H1 (cell line): ENCODE results near the gene CENPB. TPM values are rescaled to one million over a fixed set of nuclear protein-coding genes. Genes with fewer than 3 reads are reported as not detected.

Experiments used
- CTCF ChIA-PET: fragments of 300-600 bp; sonication (Branson Sonifier 250); formaldehyde crosslinking; loops from one replicate; lab custom pipeline; 2021; ENCODE audit not compliant: partially characterized antibody; lab: Charles Lee
- POLR2A ChIA-PET: fragments of 300-600 bp; sonication (Branson Sonifier 250); formaldehyde crosslinking; loops from one replicate; lab custom pipeline; 2021; ENCODE audit warnings: inconsistent platforms; ENCODE audit not compliant: partially characterized antibody; lab: Charles Lee
- DNase-seq, 2 experiments: peaks; one replicate each; pipeline versions ENCODE4 v3.0.0 to v3.0.0-alpha.2; 2010 to 2022; ENCODE audit warnings: low spot score in 2 of 2, low read depth in 1 of 2, mixed read lengths in 1 of 2
- FAIRE-seq: peaks from 2 replicates; lab custom pipeline; 2011; peaks lifted over from hg19 to GRCh38; lab: Jason Lieb, UNC
- H2AFZ ChIP-seq: 2 replicates; pipeline ENCODE4 v1.8.1; 2012; ENCODE audit warnings: low read length, inconsistent platforms
- H2AK5ac ChIP-seq: 2 replicates; pipeline ENCODE4 v1.6.1; 2013; ENCODE audit warnings: low read depth, low read length
- H2BK120ac ChIP-seq: replicated peaks from 2 replicates; pipeline ENCODE3; 2013; ENCODE audit warnings: low read depth, low read length, inconsistent platforms
- H2BK12ac ChIP-seq: 2 replicates; pipeline ENCODE4 v1.6.1; 2013; ENCODE audit warnings: low read depth, low read length
- H2BK15ac ChIP-seq: 2 replicates; pipeline ENCODE4 v1.6.1; 2013; ENCODE audit warnings: low read length
- H2BK20ac ChIP-seq: 2 replicates; pipeline ENCODE4 v1.6.1; 2013; ENCODE audit warnings: low read length
- H2BK5ac ChIP-seq: 2 replicates; pipeline ENCODE4 v1.6.1; 2013; ENCODE audit warnings: low read depth, low read length
- H3K14ac ChIP-seq: 2 replicates; pipeline ENCODE4 v1.6.1; 2013; ENCODE audit warnings: inconsistent platforms; ENCODE audit not compliant: insufficient read length
- H3K18ac ChIP-seq: 2 replicates; pipeline ENCODE4 v1.6.1; 2013; ENCODE audit warnings: low read length; ENCODE audit errors: extremely low read depth
- H3K23ac ChIP-seq: 2 replicates; pipeline ENCODE4 v1.6.1; 2013; ENCODE audit warnings: inconsistent platforms; ENCODE audit not compliant: insufficient read length
- H3K23me2 ChIP-seq: 2 replicates; pipeline ENCODE4 v1.6.1; 2013; ENCODE audit warnings: low read depth, low read length
- H3K27ac ChIP-seq: 2 replicates; pipeline ENCODE4 v1.6.1; 2011; ENCODE audit warnings: low read depth, low read length, inconsistent platforms
- H3K27me3 ChIP-seq, 4 experiments: replicated peaks in 1 of 4; 1 replicate in 1 of 4; 2 replicates in 3 of 4; pipeline versions ENCODE4 v1.6.1 to v1.8.1; 2011 to 2013; ENCODE audit warnings: low read length in 3 of 4, mild to moderate bottlenecking in 3 of 4, inconsistent platforms in 2 of 4, mixed read lengths in 2 of 4, moderate library complexity in 1 of 4; ENCODE audit not compliant: control insufficient read depth in 3 of 4, insufficient read depth in 3 of 4; ENCODE audit errors: extremely low read depth in 1 of 4
- H3K36me3 ChIP-seq, 4 experiments: 2 replicates each; pipeline versions ENCODE4 v1.6.1 to v1.8.1; 2011 to 2013; ENCODE audit warnings: mild to moderate bottlenecking in 4 of 4, low read length in 3 of 4, moderate library complexity in 2 of 4, control low read depth in 1 of 4, inconsistent platforms in 1 of 4; ENCODE audit not compliant: insufficient read depth in 4 of 4, control insufficient read depth in 2 of 4
- H3K4ac ChIP-seq: replicated peaks from 2 replicates; pipeline ENCODE3; 2013; ENCODE audit warnings: low read length, low read depth, mixed read lengths, inconsistent platforms; ENCODE audit not compliant: insufficient read length
- H3K4me1 ChIP-seq, 4 experiments: replicated peaks in 1 of 4; 1 replicate in 1 of 4; 2 replicates in 3 of 4; pipeline versions ENCODE4 v1.6.1 to v1.8.1; 2011 to 2013; ENCODE audit warnings: low read length in 3 of 4, inconsistent platforms in 2 of 4, mixed read lengths in 1 of 4; ENCODE audit not compliant: insufficient read depth in 4 of 4, control insufficient read depth in 3 of 4
- H3K4me2 ChIP-seq, 2 experiments: 2 replicates each; pipeline versions ENCODE4 v1.6.1 to v1.8.1; 2011 to 2013; ENCODE audit warnings: low read depth in 2 of 2, low read length in 2 of 2, control low read depth in 1 of 2, inconsistent platforms in 1 of 2, mild to moderate bottlenecking in 1 of 2; ENCODE audit not compliant: insufficient read depth in 1 of 2
- H3K4me3 ChIP-seq, 4 experiments: fragments of 200-600, 300-600 bp in 1 of 4; sonication (generic), shearing (Covaris generic), sonication (Bioruptor Twin) in 1 of 4; 2 replicates each; pipeline versions ENCODE4 v1.5.1 to v1.8.1; 2011 to 2016; ENCODE audit warnings: low read length in 4 of 4, low read depth in 3 of 4, control low read depth in 2 of 4, inconsistent platforms in 2 of 4, mild to moderate bottlenecking in 2 of 4, mixed read lengths in 1 of 4, moderate library complexity in 1 of 4; ENCODE audit not compliant: insufficient read depth in 2 of 4; ENCODE audit errors: extremely low read depth in 1 of 4
- H3K56ac ChIP-seq: replicated peaks from 2 replicates; pipeline ENCODE3; 2013; ENCODE audit warnings: low read depth, mild to moderate bottlenecking, mixed read lengths, low read length, inconsistent platforms; ENCODE audit not compliant: insufficient read length
- H3K79me1 ChIP-seq: 2 replicates; pipeline ENCODE4 v1.6.1; 2013; ENCODE audit warnings: low read depth, low read length, control low read depth
- H3K79me2 ChIP-seq, 2 experiments: 2 replicates each; pipeline versions ENCODE4 v1.6.1 to v1.8.1; 2012 to 2013; ENCODE audit warnings: low read length in 2 of 2, mild to moderate bottlenecking in 2 of 2, inconsistent platforms in 1 of 2; ENCODE audit not compliant: insufficient read depth in 2 of 2, control insufficient read depth in 1 of 2
- H3K9ac ChIP-seq, 4 experiments: replicated peaks in 1 of 4; 1 replicate in 1 of 4; 2 replicates in 3 of 4; pipeline versions ENCODE4 v1.6.1 to v1.8.1; 2011 to 2013; ENCODE audit warnings: low read depth in 3 of 4, low read length in 3 of 4, control low read depth in 2 of 4, mild to moderate bottlenecking in 2 of 4, moderate library complexity in 2 of 4, inconsistent platforms in 1 of 4; ENCODE audit errors: extremely low read depth in 1 of 4
- H3K9me3 ChIP-seq, 2 experiments: 2 replicates each; pipeline versions ENCODE4 v1.6.1 to v1.8.1; 2012 to 2013; ENCODE audit warnings: mild to moderate bottlenecking in 2 of 2, moderate library complexity in 2 of 2, control low read depth in 1 of 2, inconsistent platforms in 1 of 2, low read depth in 1 of 2, low read length in 1 of 2, mixed read lengths in 1 of 2; ENCODE audit not compliant: insufficient read depth in 2 of 2
- H4K20me1 ChIP-seq, 2 experiments: replicated peaks in 1 of 2; 2 replicates each; pipeline versions ENCODE3 to v1.8.1; 2011 to 2013; ENCODE audit warnings: inconsistent platforms in 2 of 2, low read length in 2 of 2, mild to moderate bottlenecking in 1 of 2; ENCODE audit not compliant: insufficient read depth in 2 of 2, control insufficient read depth in 1 of 2
- H4K5ac ChIP-seq: 2 replicates; pipeline ENCODE4 v1.6.1; 2013; ENCODE audit warnings: low read length, low read depth, mixed read lengths, inconsistent platforms; ENCODE audit not compliant: insufficient read length
- H4K8ac ChIP-seq: 2 replicates; pipeline ENCODE4 v1.8.0; 2013; ENCODE audit warnings: mild to moderate bottlenecking, moderate library complexity, low read length, inconsistent platforms; ENCODE audit not compliant: insufficient read depth; ENCODE audit errors: extremely low read depth
- H4K91ac ChIP-seq: replicated peaks from 2 replicates; pipeline ENCODE3; 2013; ENCODE audit warnings: low read length, mixed read lengths, inconsistent platforms; ENCODE audit not compliant: insufficient read length
- BRCA1 ChIP-seq: IDR thresholded peaks from 2 replicates; pipeline ENCODE4 v1.6.1; 2012; ENCODE audit warnings: low read depth, low read length, improper control_type of control experiment
- EP300 ChIP-seq, 2 experiments: IDR thresholded peaks; 1 replicate in 1 of 2; 2 replicates in 1 of 2; pipeline ENCODE4 v1.6.1; 2011 to 2012; ENCODE audit warnings: low read depth in 2 of 2, low read length in 2 of 2, mild to moderate bottlenecking in 2 of 2, borderline replicate concordance in 1 of 2, inconsistent platforms in 1 of 2, moderate library complexity in 1 of 2
- KDM1A ChIP-seq: fragments of 200-600, 300-600 bp; sonication (generic); IDR thresholded peaks from 2 replicates; pipeline ENCODE4 v1.7.1; 2016; ENCODE audit warnings: mild to moderate bottlenecking, low read length, borderline replicate concordance
- SIRT6 ChIP-seq: IDR thresholded peaks from one replicate; pipeline ENCODE4 v1.7.1; 2012; ENCODE audit warnings: low read length, inconsistent platforms
- WGBS, 2 experiments: shearing (Covaris generic) in 1 of 2; methylation state at CpG; one replicate each; pipeline versions ENCODE4 v1.1.6 to v1.1.7; 2013 to 2015; ENCODE audit warnings: low lambda C conversion rate in 2 of 2, mixed read lengths in 2 of 2, inconsistent platforms in 1 of 2, low coverage in 1 of 2, missing lambda C conversion rate in 1 of 2; ENCODE audit not compliant: insufficient replicate concordance in 2 of 2, insufficient coverage in 1 of 2, insufficient read length in 1 of 2; ENCODE audit errors: extremely low coverage in 1 of 2, missing lambda C conversion rate in 1 of 2; 5-methylcytosine and 5-hydroxymethylcytosine counted together
- polyA plus RNA-seq, 7 experiments: library from polyadenylated mRNA; depleted of rRNA in 3 of 7; stranded (reverse) in 5 of 7; unstranded in 2 of 7; fragments of >200 nt in 5 of 7; fragments of 200-250 nt in 2 of 7; gene quantifications; 1 replicate in 5 of 7; 2 replicates in 1 of 7; 4 replicates in 1 of 7; pipeline versions ENCODE4 v1.2.1 to v1.2.3, GENCODE V29; 2011 to 2013; ENCODE audit warnings: missing spikeins in 2 of 7, mixed read lengths in 2 of 7
- total RNA-seq: library from RNA; stranded (reverse); fragmentation: NEBNext Ultra II Directional; extraction: Animal tissue kit (Norgen Biotek cat#: 25700); gene quantifications from 2 replicates; pipeline ENCODE4 v1.2.1, GENCODE V29; 2021

Gene CENPB
- total and polyA plus RNA-seq, 2 of the 8 experiments (the other 6 are each of a cell fraction or from before 2014, with no cell fraction given), result 17.7 to 51.6 TPM

- Histone ChIP-seq H4K91ac (no peak overlapping the region), H3K4me3 (no peak overlapping the region), H3K27me3 (peaks cover 0 to 23% (median 17%) of the 10 kb centered on the region in 4 experiments; a peak in 6 of 7 replicates), H2BK12ac (no peak overlapping the region), H3K9me3 (no peaks in the 10 kb centered on the region), H3K36me3 (peaks cover 0 to 5% (median 0%) of the 10 kb centered on the region in 4 experiments; a peak in 2 of 8 replicates), H3K9ac (no peak overlapping the region), H2BK15ac (no peak overlapping the region), H3K14ac (no peak overlapping the region), H2BK5ac (no peak overlapping the region), H3K79me2 (peaks cover 0 to 10% of the 10 kb centered on the region in 2 experiments; a peak in 1 of 4 replicates), H3K56ac (no peak overlapping the region), H2BK20ac (no peak overlapping the region), H2AFZ (no peak overlapping the region), H2AK5ac (no peak overlapping the region), H3K79me1 (peaks cover 11% of the 10 kb centered on the region), H4K20me1 (peaks cover 7 to 11% of the 10 kb centered on the region in 2 experiments), H3K23me2 (peaks cover 16% of the 10 kb centered on the region; the same call in 1 of the 2 replicates), H4K5ac (no peak overlapping the region), H3K4ac (no peak overlapping the region), H2BK120ac (no peak overlapping the region), H3K18ac (no peak overlapping the region), H4K8ac (no peak overlapping the region), H3K4me1 (peaks cover 0 to 20% (median 11%) of the 10 kb centered on the region in 4 experiments; a peak in 6 of 7 replicates), H3K4me2 (no peak overlapping the region), H3K23ac (no peak overlapping the region), H3K27ac (no peak overlapping the region)
- ChIA-PET CTCF (interaction anchor here (0.6 to 9.5 kb wide), 9 partner anchors 9 to 818 kb away, joined by 3 to 128 read pairs (median 4); partner anchors contain the start of gene AP5S1), POLR2A (no interaction called here)
- WGBS, 2 experiments, result 73% methylated on average over 6 of the region's 6 CpGs; no CpG with 5 or more reads in 1 of the 2 experiments
- TF ChIP-seq KDM1A (no peak), BRCA1 (no peak), SIRT6 (no peak), EP300 (IDR thresholded peaks at IDR 0.05; ENCODE audit: borderline replicate concordance in 1 of 2, low read depth in 2 of 2, low read length in 2 of 2) (no peak)
- DNase-seq, result no peak
- FAIRE-seq, result no peak
Observed at GRCh38 chr20:3782597-3782996, 3.9 kb downstream of the CENPB start.
